Fibroblast of lung (primary cell): ENCODE measurements around the gene PKNOX2.

Experiments used
- EZH2 ChIP-seq: IDR thresholded peaks from 2 replicates; pipeline ENCODE4 v1.5.1; 2012; ENCODE audit warnings: low read length, control low read depth, mild to moderate bottlenecking; ENCODE audit errors: missing control alignments
- TF ChIP-seq, protein P1 (sequence below), 2 donors: IDR thresholded peaks in 1 of 2; conservative IDR thresholded peaks in 1 of 2; 1 replicate in 1 of 2; 2 replicates in 1 of 2; pipeline ENCODE4 v1.5.1; 2011 to 2012; ENCODE audit warnings: low read length in 2 of 2, control low read depth in 1 of 2, inconsistent platforms in 1 of 2, low read depth in 1 of 2, mild to moderate bottlenecking in 1 of 2

GRCh38 chr11:125348674-125349309, 184.2 kb downstream of the PKNOX2 start:
- TF ChIP-seq, protein P1, sequence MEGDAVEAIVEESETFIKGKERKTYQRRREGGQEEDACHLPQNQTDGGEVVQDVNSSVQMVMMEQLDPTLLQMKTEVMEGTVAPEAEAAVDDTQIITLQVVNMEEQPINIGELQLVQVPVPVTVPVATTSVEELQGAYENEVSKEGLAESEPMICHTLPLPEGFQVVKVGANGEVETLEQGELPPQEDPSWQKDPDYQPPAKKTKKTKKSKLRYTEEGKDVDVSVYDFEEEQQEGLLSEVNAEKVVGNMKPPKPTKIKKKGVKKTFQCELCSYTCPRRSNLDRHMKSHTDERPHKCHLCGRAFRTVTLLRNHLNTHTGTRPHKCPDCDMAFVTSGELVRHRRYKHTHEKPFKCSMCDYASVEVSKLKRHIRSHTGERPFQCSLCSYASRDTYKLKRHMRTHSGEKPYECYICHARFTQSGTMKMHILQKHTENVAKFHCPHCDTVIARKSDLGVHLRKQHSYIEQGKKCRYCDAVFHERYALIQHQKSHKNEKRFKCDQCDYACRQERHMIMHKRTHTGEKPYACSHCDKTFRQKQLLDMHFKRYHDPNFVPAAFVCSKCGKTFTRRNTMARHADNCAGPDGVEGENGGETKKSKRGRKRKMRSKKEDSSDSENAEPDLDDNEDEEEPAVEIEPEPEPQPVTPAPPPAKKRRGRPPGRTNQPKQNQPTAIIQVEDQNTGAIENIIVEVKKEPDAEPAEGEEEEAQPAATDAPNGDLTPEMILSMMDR (conservative IDR thresholded peaks at IDR 0.05 in 1 of 2, IDR thresholded peaks at IDR 0.05 in 1 of 2; ENCODE audit: low read depth in 1 of 2, low read length in 2 of 2), result peak; percentile 98 to 99
- no peak for TF ChIP-seq EZH2
